Endothelial cell of umbilical vein (primary cell): Measurements from ENCODE around the gene NMT2.

Experiments used
- CTCF ChIP-seq, 2 donors: IDR thresholded peaks; 1 replicate in 1 of 2; 2 replicates in 1 of 2; pipeline ENCODE4 v1.5.1; 2011; ENCODE audit warnings: low read length in 2 of 2, mild to moderate bottlenecking in 2 of 2, moderate library complexity in 2 of 2, control low read depth in 1 of 2, inconsistent platforms in 1 of 2, low read depth in 1 of 2; ENCODE audit not compliant: insufficient read depth in 1 of 2; ENCODE audit errors: extremely low read depth in 1 of 2
- MYC ChIP-seq: IDR thresholded peaks from one replicate; pipeline ENCODE4 v1.6.1; 2011; ENCODE audit warnings: mild to moderate bottlenecking, low read depth, low read length
- POLR2A ChIP-seq: IDR thresholded peaks from 2 replicates; pipeline ENCODE4 v1.6.1; 2012; ENCODE audit warnings: low read depth, mild to moderate bottlenecking, control low read depth, low read length

GRCh38 chr10:15172306-15172840 lies 3.9 kb upstream of the NMT2 start:
- no peak for TF ChIP-seq POLR2A
- no peak for TF ChIP-seq CTCF (IDR thresholded peaks at IDR 0.05; ENCODE audit: extremely low read depth in 1 of 2, insufficient read depth in 1 of 2, low read depth in 1 of 2, low read length in 2 of 2)
- TF ChIP-seq MYC = no peak
